Suprapubic skin (tissue), 4 donors: Measurements from ENCODE around the gene EFEMP2. TPM values are rescaled to one million over a fixed set of nuclear protein-coding genes. Genes with fewer than 3 reads are reported as not detected.

Source experiments
- DNase-seq, 2 donors: peaks; one replicate each; pipeline ENCODE4 v3.0.0-alpha.2; 2019; ENCODE audit warnings: low spot score in 2 of 2
- H3K27ac ChIP-seq: fragments of 200-600 bp; sonication (generic); one replicate; pipeline ENCODE4 v1.5.1; 2019
- H3K27me3 ChIP-seq: fragments of 200-600 bp; sonication (generic); one replicate; pipeline ENCODE4 v1.5.1; 2019
- H3K36me3 ChIP-seq: fragments of 200-600 bp; sonication (generic); one replicate; pipeline ENCODE4 v1.5.1; 2019
- H3K4me1 ChIP-seq: fragments of 200-600 bp; sonication (generic); one replicate; pipeline ENCODE4 v1.5.1; 2019
- H3K4me3 ChIP-seq: fragments of 200-600 bp; sonication (generic); one replicate; pipeline ENCODE4 v1.5.1; 2019; ENCODE audit warnings: mild to moderate bottlenecking
- H3K9me3 ChIP-seq: fragments of 200-600 bp; sonication (generic); one replicate; pipeline ENCODE4 v1.5.1; 2019
- CTCF ChIP-seq, 2 donors: fragments of 200-600 bp in 1 of 2; fragments of 450-650 bp in 1 of 2; sonication (generic) in 1 of 2; IDR thresholded peaks; one replicate each; pipeline ENCODE4 v1.5.1; 2016 to 2019; ENCODE audit warnings: antibody characterized with exemption in 2 of 2, mild to moderate bottlenecking in 1 of 2, moderate library complexity in 1 of 2
- EP300 ChIP-seq: sonication (generic); formaldehyde crosslinking; IDR thresholded peaks from one replicate; pipeline ENCODE4 v1.6.1; 2017; ENCODE audit warnings: antibody characterized with exemption
- POLR2A ChIP-seq, 2 donors: fragments of 450-650 bp; IDR thresholded peaks; one replicate each; pipeline ENCODE4 v1.6.1; 2017; ENCODE audit warnings: antibody characterized with exemption in 2 of 2, mild to moderate bottlenecking in 2 of 2, moderate library complexity in 2 of 2
- POLR2AphosphoS5 ChIP-seq, 3 donors: sonication (generic); formaldehyde crosslinking; IDR thresholded peaks; one replicate each; pipeline ENCODE4 v1.6.1; 2017; ENCODE audit warnings: antibody characterized with exemption in 3 of 3
- WGBS: methylation state at CpG from one replicate; pipeline ENCODE4 v1.1.5; 2018; 5-methylcytosine and 5-hydroxymethylcytosine counted together
- total RNA-seq, 4 donors: library from RNA; depleted of rRNA; stranded (reverse); fragments of >200 nt; gene quantifications; one replicate each; pipeline ENCODE4 v1.1.0, GENCODE V29; 2016

Gene EFEMP2
- total RNA-seq, 4 donors from 2014 or later = 7.3 to 22.0 (median 13.0) TPM

GRCh38 chr11:65891219-65892136, 18.9 kb upstream of the EFEMP2 start:
- TF ChIP-seq POLR2A (IDR thresholded peaks at IDR 0.05) (no peak), EP300 (no peak), POLR2AphosphoS5 (IDR thresholded peaks at IDR 0.05) (no peak)
- no peaks in the 10 kb centered on the region for H3K9me3 ChIP-seq
- H3K27me3 ChIP-seq = no peaks in the 10 kb centered on the region
- H3K27ac ChIP-seq = peak overlapping the region; percentile 95
- H3K4me1 ChIP-seq = peaks cover 66% of the 10 kb centered on the region
- 14% methylated on average over 31 of the region's 57 CpGs for WGBS
- H3K36me3 ChIP-seq = no peaks in the 10 kb centered on the region
- peak overlapping the region; percentile 65 for H3K4me3 ChIP-seq
- DNase-seq = peak in 1 of 2 donors; percentile 78

GRCh38 chr11:65890324-65891218, 18.0 kb upstream of the EFEMP2 start, which contains the start of gene CCDC85B:
Gene CCDC85B (plus strand): TSS chr11:65890673. CDS start chr11:65890784, 111 bp downstream.
- peaks cover 66% of the 10 kb centered on the region for H3K4me1 ChIP-seq
- TF ChIP-seq CTCF (IDR thresholded peaks at IDR 0.05) (no peak), POLR2A (IDR thresholded peaks at IDR 0.05) (peak in 1 of 2 donors; percentile 91), POLR2AphosphoS5 (IDR thresholded peaks at IDR 0.05) (peak in 1 of 3 donors; percentile 6)
- no peaks in the 10 kb centered on the region for H3K27me3 ChIP-seq
- under 1% methylated on average over 30 of the region's 94 CpGs for WGBS
- H3K9me3 ChIP-seq = no peaks in the 10 kb centered on the region
- H3K27ac ChIP-seq = peak within 1 kb of the TSS; percentile 95
- peaks cover 3% of the 10 kb centered on the region for H3K36me3 ChIP-seq
- peak within 1 kb of the TSS; percentile 65 for H3K4me3 ChIP-seq
- peak; percentile 99 for DNase-seq

GRCh38 chr11:65888163-65888814, 15.7 kb upstream of the EFEMP2 start, which contains the start of gene FIBP:
Gene FIBP (minus strand): TSS chr11:65888471. CDS start chr11:65888418, 53 bp downstream.
- DNase-seq = peak; percentile 99
- Histone ChIP-seq H3K4me1 (peaks cover 55% of the 10 kb centered on the region), H3K36me3 (peaks cover 20% of the 10 kb centered on the region), H3K27ac (peak within 1 kb of the TSS; percentile 95), H3K4me3 (peak within 1 kb of the TSS; percentile 65), H3K27me3 (no peaks in the 10 kb centered on the region), H3K9me3 (no peaks in the 10 kb centered on the region)
- TF ChIP-seq POLR2A (IDR thresholded peaks at IDR 0.05) (peak in 1 of 2 donors; percentile 49), POLR2AphosphoS5 (IDR thresholded peaks at IDR 0.05) (peak in 2 of 3 donors; percentile 68 to 96), EP300 (no peak), CTCF (IDR thresholded peaks at IDR 0.05) (peak; percentile 75 to 95)
- WGBS = 0% methylated on average over 26 of the region's 57 CpGs

- peaks cover 50% of the 10 kb centered on the region for H3K4me1 ChIP-seq
- peak overlapping the region; percentile 95 for H3K27ac ChIP-seq
- TF ChIP-seq POLR2A (IDR thresholded peaks at IDR 0.05) = no peak
- no peak for TF ChIP-seq EP300
- no peak for TF ChIP-seq CTCF (IDR thresholded peaks at IDR 0.05)
- TF ChIP-seq POLR2AphosphoS5 (IDR thresholded peaks at IDR 0.05) = no peak
- H3K4me3 ChIP-seq = peak overlapping the region; percentile 65
- no peaks in the 10 kb centered on the region for H3K27me3 ChIP-seq
- peaks cover 25% of the 10 kb centered on the region for H3K36me3 ChIP-seq
- WGBS = 3% methylated on average over 23 of the region's 23 CpGs
- DNase-seq = no peak
- H3K9me3 ChIP-seq = no peaks in the 10 kb centered on the region
Observed at GRCh38 chr11:65887723-65888162, 15.1 kb upstream of the EFEMP2 start.
